Vagina (tissue), 2 donors: ENCODE data around the gene BTF3L4. TPM values are rescaled to one million over a fixed set of nuclear protein-coding genes. Genes with fewer than 3 reads are reported as not detected.
"Not testable (repeated sequence)": the region's sequence is repeated elsewhere in the genome, so short reads cannot be mapped to it uniquely, and the experiment has no call there.

Experiments
- DNase-seq, 2 donors: peaks; one replicate each; pipeline ENCODE4 v3.0.0-alpha.2; 2017; ENCODE audit errors: extremely low spot score in 2 of 2
- H3K27ac ChIP-seq: fragments of 200-600 bp; sonication (generic); one replicate; pipeline ENCODE4 v1.5.1; 2019
- H3K27me3 ChIP-seq: fragments of 200-600 bp; sonication (generic); one replicate; pipeline ENCODE4 v1.5.1; 2019
- H3K36me3 ChIP-seq, 2 donors: fragments of 200-600 bp; sonication (generic); one replicate each; pipeline ENCODE4 v1.5.1; 2017 to 2019
- H3K4me1 ChIP-seq: fragments of 200-600 bp; sonication (generic); one replicate; pipeline ENCODE4 v1.5.1; 2019
- H3K4me3 ChIP-seq, 2 donors: fragments of 200-600 bp; sonication (generic); 1 replicate in 1 of 2; 2 replicates in 1 of 2; pipeline ENCODE4 v1.5.1; 2016 to 2019
- H3K9me3 ChIP-seq: fragments of 200-600 bp; sonication (generic); one replicate; pipeline ENCODE4 v1.5.1; 2019
- CTCF ChIP-seq, 3 experiments: fragments of 450-650 bp in 2 of 3; fragments of 200-600 bp in 1 of 3; sonication (generic) in 1 of 3; IDR thresholded peaks; one replicate each; pipeline ENCODE4 v1.5.1; 2017 to 2019; ENCODE audit warnings: antibody characterized with exemption in 3 of 3, mild to moderate bottlenecking in 2 of 3, moderate library complexity in 2 of 3
- POLR2A ChIP-seq, 2 donors: fragments of 450-650 bp; IDR thresholded peaks; one replicate each; pipeline ENCODE4 v1.6.1; 2017; ENCODE audit warnings: antibody characterized with exemption in 2 of 2, mild to moderate bottlenecking in 2 of 2, moderate library complexity in 2 of 2
- POLR2AphosphoS5 ChIP-seq, 2 donors: sonication (generic); formaldehyde crosslinking; IDR thresholded peaks; one replicate each; pipeline ENCODE4 v1.9.0; 2017; ENCODE audit warnings: antibody characterized with exemption in 2 of 2, mild to moderate bottlenecking in 2 of 2, low read depth in 1 of 2; ENCODE audit not compliant: insufficient read depth in 1 of 2
- intact Hi-C: fragments of 100-400 bp; cut with DNase I; formaldehyde crosslinking; loops from one replicate; pipeline ENCODE4 v1.15.1; 2023
- total RNA-seq: library from RNA; depleted of rRNA; stranded (reverse); fragments of >200 nt; gene quantifications from one replicate; pipeline ENCODE4 v1.2.3, GENCODE V29; 2016

Gene BTF3L4
- total RNA-seq, 1 donor from 2014 or later: 24.3 TPM

GRCh38 chr1:52028328-52028727 lies 27.8 kb upstream of the BTF3L4 start:
- intact Hi-C loops: no loop called here
- no peaks in the 10 kb centered on the region for H3K27me3 ChIP-seq
- no peaks in the 10 kb centered on the region for H3K9me3 ChIP-seq
- no peak overlapping the region for H3K27ac ChIP-seq
- TF ChIP-seq CTCF (IDR thresholded peaks at IDR 0.05) (no peak), POLR2A (IDR thresholded peaks at IDR 0.05) (no peak), POLR2AphosphoS5 (IDR thresholded peaks at IDR 0.05; ENCODE audit: insufficient read depth in 1 of 2, low read depth in 1 of 2) (no peak)
- peaks cover 0 to 10% of the 10 kb centered on the region in 2 donors for H3K36me3 ChIP-seq
- H3K4me1 ChIP-seq: peaks cover 30% of the 10 kb centered on the region
- H3K4me3 ChIP-seq: no peak overlapping the region
- no peak for DNase-seq

GRCh38 chr1:52028839-52029238 lies 27.3 kb upstream of the BTF3L4 start:
- DNase-seq, H3K9me3 ChIP-seq, H3K4me3 ChIP-seq, intact Hi-C loops, H3K27ac ChIP-seq, H3K27me3 ChIP-seq, H3K36me3 ChIP-seq: not testable (repeated sequence)
- H3K4me1 ChIP-seq: peaks cover 30% of the 10 kb centered on the region

- TF ChIP-seq POLR2A (IDR thresholded peaks at IDR 0.05) (no peak), CTCF (IDR thresholded peaks at IDR 0.05) (no peak), POLR2AphosphoS5 (IDR thresholded peaks at IDR 0.05; ENCODE audit: insufficient read depth in 1 of 2, low read depth in 1 of 2) (no peak)
- intact Hi-C loops: no loop called here
- Histone ChIP-seq H3K9me3 (no peaks in the 10 kb centered on the region), H3K27me3 (no peaks in the 10 kb centered on the region), H3K36me3 (no peaks in the 10 kb centered on the region), H3K4me3 (peak overlapping the region; percentile 60 to 84), H3K27ac (peak overlapping the region; percentile 54), H3K4me1 (peaks cover 30% of the 10 kb centered on the region)
- no peak for DNase-seq
Observed at GRCh38 chr1:52032124-52032784, 23.8 kb upstream of the BTF3L4 start.

- intact Hi-C loops: no loop called here
- TF ChIP-seq CTCF (IDR thresholded peaks at IDR 0.05) (no peak), POLR2AphosphoS5 (IDR thresholded peaks at IDR 0.05; ENCODE audit: insufficient read depth in 1 of 2, low read depth in 1 of 2) (no peak), POLR2A (IDR thresholded peaks at IDR 0.05) (no peak)
Observed at GRCh38 chr1:52032785-52033131, 23.3 kb upstream of the BTF3L4 start.

GRCh38 chr1:52033190-52034049 lies 22.7 kb upstream of the BTF3L4 start, which contains the start of gene KTI12:
Gene KTI12 (minus strand): TSS chr1:52033810. CDS start chr1:52033761, 49 bp downstream.
- peaks cover 30% of the 10 kb centered on the region for H3K4me1 ChIP-seq
- TF ChIP-seq POLR2AphosphoS5 (IDR thresholded peaks at IDR 0.05; ENCODE audit: insufficient read depth in 1 of 2, low read depth in 1 of 2): peak; percentile 59 to 84
- TF ChIP-seq CTCF (IDR thresholded peaks at IDR 0.05): no peak
- TF ChIP-seq POLR2A (IDR thresholded peaks at IDR 0.05): peak in 1 of 2 donors; percentile 19
- peak within 1 kb of the TSS; percentile 60 to 84 for H3K4me3 ChIP-seq
- no peaks in the 10 kb centered on the region for H3K36me3 ChIP-seq
- peak within 1 kb of the TSS; percentile 54 for H3K27ac ChIP-seq
- H3K9me3 ChIP-seq: no peaks in the 10 kb centered on the region
- intact Hi-C loops: no loop called here
- no peak for DNase-seq
- no peaks in the 10 kb centered on the region for H3K27me3 ChIP-seq

More at GRCh38 chr1:52032785-52033131, 23.3 kb upstream of the BTF3L4 start:
- Histone ChIP-seq H3K27me3 (no peaks in the 10 kb centered on the region), H3K4me3 (peak overlapping the region; percentile 60 to 84), H3K9me3 (no peaks in the 10 kb centered on the region), H3K36me3 (no peaks in the 10 kb centered on the region), H3K27ac (peak overlapping the region; percentile 54), H3K4me1 (peaks cover 30% of the 10 kb centered on the region)
- no peak for DNase-seq
